GM12873 (cell line): Measurements from ENCODE around the gene HEPN1.

Experiments
- TF ChIP-seq, protein P1 (sequence below): IDR thresholded peaks from 2 replicates; pipeline ENCODE4 v1.5.1; 2012; ENCODE audit warnings: low read depth, mild to moderate bottlenecking, moderate library complexity, low read length, control low read depth; ENCODE audit not compliant: insufficient read depth; ENCODE audit errors: missing control alignments

Gene HEPN1

DNA sequence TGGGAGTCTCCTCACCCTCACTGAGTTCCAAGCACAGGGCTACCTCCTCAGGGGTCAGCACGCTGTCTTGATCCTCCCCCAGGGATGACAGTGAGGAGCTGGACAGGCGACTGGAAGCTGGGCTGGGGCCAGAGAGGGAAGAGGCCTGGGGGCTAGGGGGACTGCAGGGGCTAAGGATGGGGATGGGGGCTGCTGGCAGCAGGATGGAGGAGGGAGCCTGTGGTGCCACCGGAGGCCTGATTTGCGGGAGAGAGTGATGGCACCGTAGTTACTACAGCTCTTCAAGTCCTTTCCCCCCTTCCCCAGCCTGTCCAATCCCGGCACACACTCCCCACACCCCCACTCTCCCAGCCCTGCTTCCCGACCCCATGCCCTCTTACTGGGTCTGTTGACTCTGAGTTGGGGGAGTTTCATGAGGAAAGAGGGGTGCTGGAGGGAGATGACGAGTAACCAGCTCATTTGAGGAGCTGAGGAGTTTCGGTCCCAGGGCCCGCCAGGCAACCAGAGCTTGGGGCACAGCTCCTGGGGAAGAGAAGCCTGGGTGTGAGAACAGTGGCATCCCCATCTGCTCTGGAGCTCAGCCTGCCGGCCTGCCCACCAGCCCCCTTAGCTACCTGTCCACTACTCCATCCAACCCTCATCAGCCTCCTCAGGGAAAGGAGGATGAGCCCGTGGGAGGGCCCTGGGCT lies 31.9 kb upstream of the HEPN1 start:
- TF ChIP-seq, protein P1, sequence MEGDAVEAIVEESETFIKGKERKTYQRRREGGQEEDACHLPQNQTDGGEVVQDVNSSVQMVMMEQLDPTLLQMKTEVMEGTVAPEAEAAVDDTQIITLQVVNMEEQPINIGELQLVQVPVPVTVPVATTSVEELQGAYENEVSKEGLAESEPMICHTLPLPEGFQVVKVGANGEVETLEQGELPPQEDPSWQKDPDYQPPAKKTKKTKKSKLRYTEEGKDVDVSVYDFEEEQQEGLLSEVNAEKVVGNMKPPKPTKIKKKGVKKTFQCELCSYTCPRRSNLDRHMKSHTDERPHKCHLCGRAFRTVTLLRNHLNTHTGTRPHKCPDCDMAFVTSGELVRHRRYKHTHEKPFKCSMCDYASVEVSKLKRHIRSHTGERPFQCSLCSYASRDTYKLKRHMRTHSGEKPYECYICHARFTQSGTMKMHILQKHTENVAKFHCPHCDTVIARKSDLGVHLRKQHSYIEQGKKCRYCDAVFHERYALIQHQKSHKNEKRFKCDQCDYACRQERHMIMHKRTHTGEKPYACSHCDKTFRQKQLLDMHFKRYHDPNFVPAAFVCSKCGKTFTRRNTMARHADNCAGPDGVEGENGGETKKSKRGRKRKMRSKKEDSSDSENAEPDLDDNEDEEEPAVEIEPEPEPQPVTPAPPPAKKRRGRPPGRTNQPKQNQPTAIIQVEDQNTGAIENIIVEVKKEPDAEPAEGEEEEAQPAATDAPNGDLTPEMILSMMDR, result no peak

DNA sequence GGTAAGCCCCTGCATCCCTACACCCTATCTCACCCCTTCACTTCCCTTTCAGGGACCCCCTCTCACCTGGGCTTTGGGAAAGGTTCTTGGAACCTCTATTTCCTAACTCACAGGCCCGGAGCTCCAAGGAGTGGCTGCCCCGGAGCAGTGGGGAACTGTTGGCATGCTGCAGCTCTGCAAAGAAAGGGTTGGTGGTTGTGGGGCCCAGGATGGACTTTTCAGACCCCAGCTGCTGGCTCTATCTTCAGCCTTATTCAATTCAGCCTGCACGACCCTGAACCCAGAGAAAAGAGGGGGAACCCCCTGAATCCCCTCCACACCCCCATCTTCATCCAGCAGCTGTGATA lies 31.4 kb upstream of the HEPN1 start:
- TF ChIP-seq, protein P1, result no peak

DNA sequence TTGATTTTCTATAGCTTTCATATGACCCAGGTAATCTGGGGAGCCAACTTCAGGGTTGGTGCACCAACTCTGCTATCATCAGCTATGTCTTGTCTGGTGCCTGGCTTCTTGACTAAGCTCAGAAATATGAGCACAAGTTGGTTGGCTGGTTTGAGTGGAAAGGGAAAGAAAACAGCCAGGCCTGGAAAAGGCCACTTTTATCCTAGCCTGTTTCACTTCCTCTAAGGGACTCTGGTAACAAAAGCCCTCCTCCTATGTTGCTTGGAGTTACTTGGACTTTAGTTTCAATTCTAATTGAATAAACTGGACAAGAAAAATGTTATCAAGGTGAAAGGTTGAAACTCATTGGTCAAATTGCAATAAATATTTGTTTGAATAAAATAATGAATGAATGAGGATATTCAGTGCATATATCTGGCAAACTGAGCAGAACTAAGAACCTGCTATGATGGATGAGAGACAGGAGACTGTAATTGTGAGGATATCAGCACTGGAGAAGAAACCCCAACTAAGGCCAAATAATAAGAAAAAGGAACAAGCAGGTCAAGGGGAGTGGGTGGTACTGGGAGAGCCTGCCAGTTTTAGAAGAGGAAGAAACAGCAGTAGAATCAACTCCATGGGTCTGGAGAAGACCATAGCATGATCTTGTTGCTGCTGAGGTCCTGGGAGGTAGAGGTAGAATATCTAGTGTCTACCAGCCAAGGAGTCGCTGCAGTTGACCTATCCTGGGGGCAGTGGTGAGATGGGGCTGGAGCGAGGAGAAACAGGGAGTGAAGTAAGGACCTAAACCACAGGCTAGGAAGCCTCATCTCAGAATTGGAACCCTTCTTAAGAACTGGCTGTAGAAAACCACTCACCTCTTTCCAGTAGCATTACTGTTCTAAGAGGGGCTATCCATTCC lies 29.6 kb upstream of the HEPN1 start:
- TF ChIP-seq, protein P1, result no peak

DNA sequence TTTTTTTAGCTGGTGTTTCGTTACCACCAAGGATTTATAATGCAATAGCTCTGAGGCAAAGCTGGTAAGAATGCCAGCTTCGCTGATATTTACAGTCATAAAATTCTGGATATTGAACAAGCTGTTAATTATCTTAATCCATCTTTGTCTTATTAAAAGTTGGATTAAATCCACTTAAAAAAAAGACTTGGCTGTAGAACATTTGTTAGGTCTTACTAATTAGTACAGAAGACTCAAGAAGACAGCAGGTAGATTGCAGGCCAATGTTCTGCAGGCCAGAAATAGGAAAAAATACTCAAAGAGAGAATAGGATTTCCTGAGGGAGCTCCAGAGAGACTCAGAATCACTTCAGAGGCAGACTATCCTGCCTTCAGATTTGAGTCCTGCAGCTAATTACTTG lies 28.9 kb upstream of the HEPN1 start:
- TF ChIP-seq, protein P1, result no peak

DNA sequence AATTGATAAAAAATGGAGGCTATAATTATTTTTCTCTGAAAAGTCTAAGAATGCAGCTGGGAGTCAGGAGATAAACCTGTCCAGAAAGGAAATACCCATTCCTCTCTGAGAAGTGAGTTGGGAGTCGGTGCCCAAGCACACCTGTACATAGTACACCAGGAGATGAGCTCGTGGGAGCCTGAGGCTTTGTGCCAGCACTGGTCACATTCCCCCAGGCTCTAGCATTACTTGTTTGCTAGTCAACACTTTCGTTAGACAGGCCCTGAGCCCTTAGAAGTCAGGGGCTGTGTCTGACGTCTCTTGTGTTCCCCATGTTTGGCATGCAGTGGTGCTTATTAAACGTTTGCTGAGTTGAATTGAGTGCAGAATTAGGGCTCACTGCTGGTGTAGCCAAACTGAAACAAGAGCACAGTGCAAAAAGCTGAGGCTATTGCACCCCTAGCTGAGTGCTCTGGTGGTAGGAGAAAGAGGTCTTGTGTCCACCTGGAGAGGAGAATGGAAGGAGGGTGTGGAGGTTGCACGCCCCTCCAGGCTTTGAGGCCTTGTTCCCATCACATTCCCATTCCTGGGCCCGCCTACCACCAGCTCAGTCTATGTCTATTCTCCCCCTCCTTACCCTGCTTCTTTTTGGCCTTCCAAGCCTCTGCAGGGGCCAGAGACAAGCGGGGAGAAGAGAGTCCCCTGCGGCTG lies 28.2 kb upstream of the HEPN1 start:
- TF ChIP-seq, protein P1, result no peak

DNA sequence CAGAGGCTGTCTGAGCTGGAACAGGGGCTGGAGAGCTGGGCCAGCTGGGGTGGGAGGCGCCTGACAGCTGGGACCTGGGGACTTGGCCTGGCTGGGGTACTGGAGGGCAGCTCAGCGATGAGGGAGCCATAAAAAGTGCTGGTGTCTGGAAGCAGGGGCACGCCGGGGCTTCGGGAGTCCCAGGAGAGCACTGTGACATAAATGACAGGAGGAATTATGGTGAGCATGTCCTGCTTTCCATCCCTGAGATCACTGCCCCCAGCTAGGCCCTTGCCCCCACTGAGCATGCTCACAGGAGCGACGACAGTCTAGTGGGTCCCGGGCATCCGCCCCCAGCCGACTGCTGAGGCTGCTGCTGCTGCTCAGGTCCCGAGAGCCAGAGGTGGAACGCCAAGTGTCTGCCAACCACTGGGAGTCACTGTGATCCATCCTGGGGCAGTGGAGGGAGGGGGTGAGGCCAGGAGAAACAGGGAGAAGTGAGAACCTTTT lies 27.6 kb upstream of the HEPN1 start:
- TF ChIP-seq, protein P1, result no peak

DNA sequence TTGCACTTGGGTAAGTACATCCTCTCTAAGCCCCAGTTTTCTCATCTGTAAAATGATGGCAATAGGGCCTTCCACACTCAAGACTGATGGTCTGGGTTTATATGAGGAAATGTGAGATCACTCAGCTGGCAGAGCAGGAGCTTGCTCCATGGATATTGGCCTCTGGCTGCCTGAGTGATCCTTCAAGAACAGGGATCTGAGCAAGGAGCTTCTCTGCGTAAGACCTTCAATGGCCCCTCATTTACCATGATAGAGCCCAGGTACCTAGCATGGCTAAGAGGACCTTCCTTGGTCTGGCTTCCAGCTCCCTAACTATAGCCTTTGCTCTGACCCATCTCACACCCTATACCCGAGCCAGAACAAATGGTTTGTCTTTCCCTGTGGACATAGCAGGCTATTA lies 26.9 kb upstream of the HEPN1 start:
- TF ChIP-seq, protein P1, result no peak
